Measurements from ENCODE around the gene RYR2. TPM values are rescaled to one million over a fixed set of nuclear protein-coding genes. Genes with fewer than 3 reads are reported as not detected.

Gene RYR2
- total and polyA plus RNA-seq, 3 donors from 2014 or later = 5.4 to 9.5 (median 9.1) TPM

DNA sequence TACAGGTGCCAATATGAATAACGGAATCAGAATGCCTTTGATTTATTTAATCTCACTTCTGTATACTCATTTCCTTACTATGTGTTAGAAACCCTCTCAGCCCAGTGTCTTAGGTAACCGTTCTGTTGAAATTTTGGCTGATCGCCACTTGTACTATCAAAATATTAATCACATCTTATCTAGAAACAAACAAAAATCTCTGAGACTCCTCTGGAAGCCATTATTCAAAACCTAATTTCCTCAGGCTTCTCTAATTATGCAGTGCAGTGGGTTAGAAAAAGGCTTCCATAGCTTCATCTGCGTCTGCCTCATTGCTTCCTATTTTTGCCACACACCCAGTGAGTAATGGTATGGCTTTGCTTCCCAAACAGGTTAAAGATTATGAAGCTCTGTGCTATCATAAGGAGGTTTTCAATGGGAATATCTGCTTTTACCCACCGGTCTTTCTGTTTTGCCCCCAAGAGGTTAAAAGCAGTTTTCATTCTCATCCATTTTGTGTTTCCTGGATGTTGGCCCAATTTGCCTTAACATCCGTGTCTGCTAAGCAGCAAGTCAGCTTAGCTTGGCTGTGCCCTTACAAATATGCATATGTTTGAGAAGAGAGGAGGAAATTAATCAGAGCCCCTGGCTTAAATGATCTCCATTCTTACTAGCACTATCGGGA, 129.6 kb downstream of the RYR2 start:
- TF ChIP-seq, protein P1, sequence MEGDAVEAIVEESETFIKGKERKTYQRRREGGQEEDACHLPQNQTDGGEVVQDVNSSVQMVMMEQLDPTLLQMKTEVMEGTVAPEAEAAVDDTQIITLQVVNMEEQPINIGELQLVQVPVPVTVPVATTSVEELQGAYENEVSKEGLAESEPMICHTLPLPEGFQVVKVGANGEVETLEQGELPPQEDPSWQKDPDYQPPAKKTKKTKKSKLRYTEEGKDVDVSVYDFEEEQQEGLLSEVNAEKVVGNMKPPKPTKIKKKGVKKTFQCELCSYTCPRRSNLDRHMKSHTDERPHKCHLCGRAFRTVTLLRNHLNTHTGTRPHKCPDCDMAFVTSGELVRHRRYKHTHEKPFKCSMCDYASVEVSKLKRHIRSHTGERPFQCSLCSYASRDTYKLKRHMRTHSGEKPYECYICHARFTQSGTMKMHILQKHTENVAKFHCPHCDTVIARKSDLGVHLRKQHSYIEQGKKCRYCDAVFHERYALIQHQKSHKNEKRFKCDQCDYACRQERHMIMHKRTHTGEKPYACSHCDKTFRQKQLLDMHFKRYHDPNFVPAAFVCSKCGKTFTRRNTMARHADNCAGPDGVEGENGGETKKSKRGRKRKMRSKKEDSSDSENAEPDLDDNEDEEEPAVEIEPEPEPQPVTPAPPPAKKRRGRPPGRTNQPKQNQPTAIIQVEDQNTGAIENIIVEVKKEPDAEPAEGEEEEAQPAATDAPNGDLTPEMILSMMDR (IDR thresholded peaks at IDR 0.05) = no peak
- no peak for TF ChIP-seq POLR2A (IDR thresholded peaks at IDR 0.05)
- Histone ChIP-seq H3K27ac (no peak overlapping the region), H3K4me3 (no peak overlapping the region), H3K27me3 (no peaks in the 10 kb centered on the region), H3K36me3 (ENCODE audit: low read depth, missing control alignments) (no peaks in the 10 kb centered on the region), H3K9me3 (no peaks in the 10 kb centered on the region), H3K4me1 (no peaks in the 10 kb centered on the region)
- intact Hi-C loops (cut with DNase I; ENCODE audit: low total_unique reads) = no loop called here
- 63 to 73% methylated on average over 7 of the region's 7 CpGs for WGBS, 2 donors
- DNase-seq = no peak

GRCh38 chr1:237172118-237172485, 130.1 kb downstream of the RYR2 start:
- Histone ChIP-seq H3K27me3 (no peaks in the 10 kb centered on the region), H3K36me3 (ENCODE audit: low read depth, missing control alignments) (no peaks in the 10 kb centered on the region), H3K27ac (no peak overlapping the region), H3K4me3 (no peak overlapping the region), H3K4me1 (no peaks in the 10 kb centered on the region), H3K9me3 (no peaks in the 10 kb centered on the region)
- WGBS, 2 donors = 67 to 77% methylated on average over 1 of the region's 1 CpG
- no peak for DNase-seq
- intact Hi-C loops (cut with DNase I; ENCODE audit: low total_unique reads) = no loop called here
- TF ChIP-seq, protein P1 (IDR thresholded peaks at IDR 0.05) = no peak
- TF ChIP-seq POLR2A (IDR thresholded peaks at IDR 0.05) = no peak

DNA sequence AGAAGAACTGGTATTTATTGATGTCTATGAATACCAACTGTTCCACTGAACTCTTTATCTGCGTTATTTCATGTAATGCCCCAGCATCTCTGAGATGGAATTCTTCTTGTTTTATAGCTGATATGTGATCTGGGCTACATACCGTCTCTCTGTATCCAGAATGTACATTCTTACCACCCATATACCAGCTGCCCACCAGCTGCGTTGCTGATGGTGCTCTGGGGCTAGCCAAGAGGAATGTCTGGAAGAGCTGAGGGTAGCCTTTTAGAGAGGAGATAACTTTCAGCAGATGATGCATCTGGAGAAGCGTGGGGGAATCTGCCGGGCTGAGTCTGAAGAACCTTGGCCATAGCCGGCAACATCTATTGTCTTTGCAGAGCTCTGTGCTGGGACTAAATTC, 137.5 kb downstream of the RYR2 start:
- Histone ChIP-seq H3K36me3 (ENCODE audit: low read depth, missing control alignments) (no peaks in the 10 kb centered on the region), H3K4me3 (no peak overlapping the region), H3K9me3 (no peaks in the 10 kb centered on the region), H3K4me1 (no peaks in the 10 kb centered on the region), H3K27ac (no peak overlapping the region), H3K27me3 (no peaks in the 10 kb centered on the region)
- DNase-seq = no peak
- TF ChIP-seq, protein P1 (IDR thresholded peaks at IDR 0.05) = no peak
- TF ChIP-seq POLR2A (IDR thresholded peaks at IDR 0.05) = no peak
- intact Hi-C loops (cut with DNase I; ENCODE audit: low total_unique reads) = no loop called here
- 88 to 90% methylated on average over 6 of the region's 6 CpGs for WGBS, 2 donors

DNA sequence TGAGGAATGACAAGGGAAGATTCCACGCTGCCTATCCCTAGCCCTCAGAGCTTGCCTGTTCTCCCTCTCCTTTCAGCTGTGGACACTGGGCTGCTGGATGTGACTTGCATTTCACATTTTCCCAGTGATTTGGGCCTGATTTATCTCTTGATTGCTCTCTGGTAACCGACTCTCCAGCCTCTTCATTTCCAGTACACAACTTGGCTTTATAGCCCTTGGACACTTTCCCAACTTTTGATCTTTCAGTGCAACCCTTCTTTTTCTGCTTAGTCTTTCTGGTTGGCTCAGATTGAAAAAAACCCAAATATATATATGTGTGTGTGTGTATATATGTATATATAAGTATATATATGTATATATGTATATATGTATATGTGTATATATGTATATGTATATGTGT, 138.3 kb downstream of the RYR2 start:
- no peak overlapping the region for H3K27ac ChIP-seq
- WGBS, 2 donors = 73 to 78% methylated on average over 2 of the region's 2 CpGs
- no peak for DNase-seq

More for the DNA sequence above, 138.3 kb downstream of the RYR2 start:
- Histone ChIP-seq H3K27me3 (no peaks in the 10 kb centered on the region), H3K9me3 (no peaks in the 10 kb centered on the region), H3K4me3 (no peak overlapping the region), H3K36me3 (ENCODE audit: low read depth, missing control alignments) (no peaks in the 10 kb centered on the region), H3K4me1 (no peaks in the 10 kb centered on the region)
- intact Hi-C loops (cut with DNase I; ENCODE audit: low total_unique reads) = no loop called here
- no peak for TF ChIP-seq POLR2A (IDR thresholded peaks at IDR 0.05)
- TF ChIP-seq, protein P1 (IDR thresholded peaks at IDR 0.05) = no peak
